Right atrium auricular region (tissue), 2 donors: ENCODE data around the gene HSF2BP. TPM values are rescaled to one million over a fixed set of nuclear protein-coding genes. Genes with fewer than 3 reads are reported as not detected.
A peak's percentile ranks its signal among the peaks of the same experiment; 100 is the strongest.

Experiments used
- DNase-seq: peaks from one replicate; pipeline ENCODE4 v3.0.0-alpha.2; 2019; ENCODE audit warnings: low spot score
- H3K27ac ChIP-seq, 2 donors: fragments of 200-600 bp; sonication (generic); 1 replicate in 1 of 2; 2 replicates in 1 of 2; pipeline ENCODE4 v1.5.1; 2016 to 2019
- H3K27me3 ChIP-seq, 2 donors: fragments of 200-600 bp; sonication (generic); one replicate each; pipeline versions ENCODE4 v1.5.1 to v1.6.0; 2017 to 2019
- H3K36me3 ChIP-seq: fragments of 200-600 bp; sonication (generic); one replicate; pipeline ENCODE4 v1.5.1; 2016
- H3K4me1 ChIP-seq, 2 donors: fragments of 200-600 bp; sonication (generic); one replicate each; pipeline versions ENCODE4 v1.5.1 to v1.6.0; 2017 to 2019
- H3K4me3 ChIP-seq, 2 donors: fragments of 200-600 bp; sonication (generic); 1 replicate in 1 of 2; 2 replicates in 1 of 2; pipeline ENCODE4 v1.5.1; 2017 to 2019; ENCODE audit warnings: mild to moderate bottlenecking in 1 of 2, moderate library complexity in 1 of 2
- H3K9me3 ChIP-seq, 2 donors: fragments of 200-600 bp; sonication (generic); one replicate each; pipeline ENCODE4 v1.5.1; 2019
- total RNA-seq, 2 donors: library from RNA; depleted of rRNA; stranded (reverse); fragments of >200 nt; gene quantifications; one replicate each; pipeline ENCODE4 v1.1.0, GENCODE V29; 2016
- TF ChIP-seq, protein P1 (sequence below), 2 donors: fragments of 200-600 bp; sonication (generic); IDR thresholded peaks; one replicate each; pipeline ENCODE4 v1.5.1; 2019; ENCODE audit warnings: antibody characterized with exemption in 2 of 2

Gene HSF2BP
- total RNA-seq, 2 donors from 2014 or later = 0.44 to 0.67 TPM

DNA sequence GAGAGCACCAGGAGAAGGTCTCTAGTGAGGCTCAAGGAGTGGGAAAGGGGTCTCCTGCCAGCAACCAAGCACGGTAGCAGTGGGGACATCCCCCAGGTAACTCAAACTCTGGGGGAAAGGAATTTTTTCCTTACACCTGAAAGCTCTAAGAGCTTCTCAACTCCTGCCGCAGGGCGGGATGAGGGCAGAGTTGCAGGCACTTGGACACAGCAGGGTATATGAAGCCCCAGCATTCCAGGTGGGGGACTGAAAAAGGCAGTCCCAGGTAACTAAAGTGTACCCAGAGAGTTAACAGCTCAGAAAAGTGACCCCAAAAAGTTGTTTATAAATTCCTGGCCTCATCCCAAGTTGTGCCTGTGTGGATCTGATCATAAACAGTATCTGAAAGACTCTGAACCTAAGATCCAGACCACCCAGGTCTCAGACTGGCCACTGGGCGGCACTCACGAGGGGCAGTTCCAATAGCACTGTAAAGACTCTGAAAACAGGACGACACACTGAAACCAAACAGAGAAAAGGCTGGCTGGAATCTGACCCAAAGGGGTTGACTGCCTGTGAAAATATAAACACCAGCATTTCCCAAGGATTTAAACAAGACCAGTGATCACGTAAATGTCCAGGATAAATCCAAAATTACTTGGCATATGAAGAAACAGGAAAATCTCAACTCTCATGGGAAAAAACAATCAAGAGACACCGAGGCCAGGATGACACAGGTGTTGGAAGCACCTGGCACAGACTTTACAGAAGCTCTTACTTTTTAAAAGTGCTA is 47.5 kb downstream of the HSF2BP start:
- H3K27me3 ChIP-seq = no peaks in the 10 kb centered on the region
- no peaks in the 10 kb centered on the region for H3K9me3 ChIP-seq
- TF ChIP-seq, protein P1, sequence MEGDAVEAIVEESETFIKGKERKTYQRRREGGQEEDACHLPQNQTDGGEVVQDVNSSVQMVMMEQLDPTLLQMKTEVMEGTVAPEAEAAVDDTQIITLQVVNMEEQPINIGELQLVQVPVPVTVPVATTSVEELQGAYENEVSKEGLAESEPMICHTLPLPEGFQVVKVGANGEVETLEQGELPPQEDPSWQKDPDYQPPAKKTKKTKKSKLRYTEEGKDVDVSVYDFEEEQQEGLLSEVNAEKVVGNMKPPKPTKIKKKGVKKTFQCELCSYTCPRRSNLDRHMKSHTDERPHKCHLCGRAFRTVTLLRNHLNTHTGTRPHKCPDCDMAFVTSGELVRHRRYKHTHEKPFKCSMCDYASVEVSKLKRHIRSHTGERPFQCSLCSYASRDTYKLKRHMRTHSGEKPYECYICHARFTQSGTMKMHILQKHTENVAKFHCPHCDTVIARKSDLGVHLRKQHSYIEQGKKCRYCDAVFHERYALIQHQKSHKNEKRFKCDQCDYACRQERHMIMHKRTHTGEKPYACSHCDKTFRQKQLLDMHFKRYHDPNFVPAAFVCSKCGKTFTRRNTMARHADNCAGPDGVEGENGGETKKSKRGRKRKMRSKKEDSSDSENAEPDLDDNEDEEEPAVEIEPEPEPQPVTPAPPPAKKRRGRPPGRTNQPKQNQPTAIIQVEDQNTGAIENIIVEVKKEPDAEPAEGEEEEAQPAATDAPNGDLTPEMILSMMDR (IDR thresholded peaks at IDR 0.05) = peak; percentile 70 to 78
- no peaks in the 10 kb centered on the region for H3K36me3 ChIP-seq
- peak; percentile 86 for DNase-seq
- no peak overlapping the region for H3K4me3 ChIP-seq
- H3K4me1 ChIP-seq = peaks cover 0 to 13% of the 10 kb centered on the region in 2 donors
- peak overlapping the region in 1 of 2 donors; percentile 22 for H3K27ac ChIP-seq

DNA sequence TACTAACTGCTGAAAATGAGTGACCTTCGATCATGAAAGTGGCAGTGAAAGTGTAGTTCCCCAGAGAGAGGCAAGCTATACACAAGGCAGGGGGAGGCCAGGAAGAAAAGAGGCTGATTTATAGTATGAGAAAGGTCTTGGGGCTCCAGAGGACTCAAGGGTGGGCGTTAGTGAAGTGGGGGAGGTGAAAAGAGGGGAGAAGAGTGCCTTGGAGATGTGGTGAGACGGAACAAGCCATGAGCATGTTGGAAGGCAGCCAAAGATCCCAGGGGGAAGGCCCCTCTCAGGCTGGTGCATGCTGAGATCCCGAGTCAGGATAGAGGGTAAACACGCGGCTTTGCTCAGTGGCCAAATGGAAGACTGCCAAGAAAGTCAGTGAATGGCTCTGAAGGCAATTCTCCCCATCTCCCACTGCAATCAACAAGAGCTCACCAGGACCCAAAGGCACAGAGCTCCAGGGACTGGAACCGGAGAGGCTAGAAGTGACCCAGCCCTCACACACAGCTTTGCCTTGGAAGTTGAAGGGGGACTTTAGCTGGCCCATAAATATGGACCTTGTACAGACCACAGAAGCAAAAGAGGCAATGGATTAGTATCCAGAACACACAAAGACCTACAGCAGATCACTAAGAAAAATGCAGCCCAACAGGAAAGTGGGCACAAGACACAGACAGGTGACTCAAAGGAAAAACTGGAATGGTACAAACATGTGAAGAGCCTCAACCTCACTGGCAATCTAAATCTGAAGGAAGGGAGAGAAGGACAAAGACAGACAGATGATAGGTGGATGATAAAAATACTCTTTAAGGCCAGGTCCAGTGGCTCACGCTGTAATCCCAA is 49.6 kb downstream of the HSF2BP start:
- Histone ChIP-seq H3K27me3 (no peaks in the 10 kb centered on the region), H3K4me1 (peaks cover 0 to 13% of the 10 kb centered on the region in 2 donors), H3K36me3 (no peaks in the 10 kb centered on the region), H3K4me3 (no peak overlapping the region), H3K9me3 (no peaks in the 10 kb centered on the region), H3K27ac (no peak overlapping the region)
- DNase-seq = no peak
- TF ChIP-seq, protein P1 (IDR thresholded peaks at IDR 0.05) = no peak

DNA sequence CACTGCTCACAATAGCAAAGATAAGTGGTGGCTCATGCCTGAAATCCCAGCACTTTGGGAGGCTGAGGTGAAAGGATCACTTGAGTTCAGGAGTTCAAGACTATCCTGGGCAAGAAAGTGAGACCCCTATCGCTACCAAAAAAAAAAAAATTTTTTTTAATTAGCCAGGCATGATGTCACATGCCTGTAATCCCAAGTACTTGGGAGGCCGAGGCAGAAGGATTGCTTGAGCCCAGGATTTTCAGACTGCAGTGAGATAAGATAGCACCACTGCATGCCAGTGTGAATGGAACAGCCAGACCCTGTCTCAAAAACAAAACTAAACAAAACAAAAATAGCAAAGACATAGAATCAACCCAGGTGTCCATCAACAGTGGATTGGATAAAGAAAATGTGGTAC is 50.6 kb downstream of the HSF2BP start:
- no peak overlapping the region for H3K4me3 ChIP-seq
- no peaks in the 10 kb centered on the region for H3K36me3 ChIP-seq
- peaks cover 0 to 16% of the 10 kb centered on the region in 2 donors for H3K4me1 ChIP-seq
- DNase-seq = no peak
- H3K27ac ChIP-seq = no peak overlapping the region
- TF ChIP-seq, protein P1 (IDR thresholded peaks at IDR 0.05) = no peak
- H3K27me3 ChIP-seq = no peaks in the 10 kb centered on the region
- H3K9me3 ChIP-seq = no peaks in the 10 kb centered on the region

DNA sequence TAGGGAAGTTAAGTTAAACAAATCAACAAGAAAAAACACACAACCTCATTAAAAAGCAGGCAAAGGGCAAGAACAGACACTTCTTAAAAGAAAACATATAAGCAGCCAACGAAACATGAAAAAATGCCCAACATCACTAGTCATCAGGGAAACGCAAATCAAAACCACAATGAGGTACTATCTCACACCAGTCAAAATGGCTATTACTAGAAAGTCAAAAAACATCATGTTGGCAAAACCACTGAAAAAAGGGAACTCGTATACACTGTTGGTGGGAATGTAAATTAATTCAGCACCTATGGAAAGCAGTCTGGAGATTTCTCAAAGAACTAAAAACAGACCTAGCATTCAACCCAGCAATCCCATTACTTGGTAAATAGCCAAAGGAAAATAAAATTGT is 51.1 kb downstream of the HSF2BP start:
- H3K27me3 ChIP-seq = no peaks in the 10 kb centered on the region
- no peaks in the 10 kb centered on the region for H3K36me3 ChIP-seq
- H3K4me3 ChIP-seq = no peak overlapping the region
- no peak overlapping the region for H3K27ac ChIP-seq
- H3K9me3 ChIP-seq = no peaks in the 10 kb centered on the region
- no peak for DNase-seq
- TF ChIP-seq, protein P1 (IDR thresholded peaks at IDR 0.05) = no peak
- H3K4me1 ChIP-seq = peaks cover 0 to 21% of the 10 kb centered on the region in 2 donors

DNA sequence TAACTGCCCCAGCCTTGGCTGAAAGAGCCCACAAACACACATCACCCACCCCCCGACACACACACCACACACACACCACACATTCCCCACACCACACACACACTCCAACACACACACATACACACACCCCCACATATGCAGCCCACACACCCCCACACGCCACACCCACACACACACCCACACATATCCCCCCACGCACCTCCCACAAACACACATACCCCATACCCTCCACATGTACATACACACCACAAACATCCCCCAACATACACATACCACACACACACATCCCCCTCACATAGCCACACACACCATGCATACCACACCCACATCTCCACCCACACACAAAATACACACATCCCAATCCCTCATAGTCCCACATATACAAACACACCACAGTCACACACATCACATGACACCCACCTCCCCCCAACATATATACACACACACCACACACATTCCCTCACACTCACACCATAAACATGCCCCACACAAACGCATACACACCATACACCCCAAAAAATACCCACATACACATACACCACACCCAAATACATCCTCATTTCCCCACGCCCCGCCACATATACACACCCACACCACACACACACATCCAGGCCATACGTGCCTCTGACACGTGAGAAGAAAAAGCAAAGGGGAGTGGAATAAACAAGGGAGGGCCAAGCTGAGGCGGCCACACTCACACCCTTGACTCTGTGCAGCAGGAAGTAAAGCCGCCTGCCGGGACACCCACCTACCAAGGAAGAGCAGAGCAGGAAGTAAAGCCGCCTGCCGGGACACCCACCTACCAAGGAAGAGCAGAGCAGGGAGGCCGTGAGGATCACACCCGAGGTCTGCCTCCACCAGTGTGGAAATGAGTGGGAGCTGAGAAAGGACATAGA is 53.7 kb downstream of the HSF2BP start:
- H3K4me3 ChIP-seq = no peak overlapping the region
- H3K4me1 ChIP-seq = peaks cover 0 to 27% of the 10 kb centered on the region in 2 donors
- H3K9me3 ChIP-seq = no peaks in the 10 kb centered on the region
- TF ChIP-seq, protein P1 (IDR thresholded peaks at IDR 0.05) = no peak
- H3K36me3 ChIP-seq = no peaks in the 10 kb centered on the region
- no peak overlapping the region for H3K27ac ChIP-seq
- no peak for DNase-seq
- H3K27me3 ChIP-seq = no peaks in the 10 kb centered on the region
